ENCODE results near the gene TNKS1BP1.

DNA sequence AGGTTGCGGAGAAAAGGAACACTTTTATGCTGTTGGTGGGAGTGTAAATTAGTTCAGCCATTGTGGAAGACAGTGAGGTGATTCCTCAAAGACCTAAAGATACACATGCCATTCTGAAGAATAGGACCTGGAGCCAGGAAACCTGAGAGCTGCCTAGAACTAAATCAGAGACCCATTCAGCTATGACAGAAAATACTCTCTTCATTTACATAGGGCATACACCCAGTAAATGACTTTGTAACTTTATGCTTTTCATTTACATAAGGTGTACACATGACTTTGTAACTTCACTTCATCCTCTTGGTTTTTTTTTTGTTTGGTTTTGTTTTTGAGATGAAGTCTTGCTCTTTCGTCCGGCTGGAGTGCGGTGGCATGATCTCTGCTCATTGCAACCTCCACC lies 62.6 kb downstream of the TNKS1BP1 start:
- TF ChIP-seq, protein P1, sequence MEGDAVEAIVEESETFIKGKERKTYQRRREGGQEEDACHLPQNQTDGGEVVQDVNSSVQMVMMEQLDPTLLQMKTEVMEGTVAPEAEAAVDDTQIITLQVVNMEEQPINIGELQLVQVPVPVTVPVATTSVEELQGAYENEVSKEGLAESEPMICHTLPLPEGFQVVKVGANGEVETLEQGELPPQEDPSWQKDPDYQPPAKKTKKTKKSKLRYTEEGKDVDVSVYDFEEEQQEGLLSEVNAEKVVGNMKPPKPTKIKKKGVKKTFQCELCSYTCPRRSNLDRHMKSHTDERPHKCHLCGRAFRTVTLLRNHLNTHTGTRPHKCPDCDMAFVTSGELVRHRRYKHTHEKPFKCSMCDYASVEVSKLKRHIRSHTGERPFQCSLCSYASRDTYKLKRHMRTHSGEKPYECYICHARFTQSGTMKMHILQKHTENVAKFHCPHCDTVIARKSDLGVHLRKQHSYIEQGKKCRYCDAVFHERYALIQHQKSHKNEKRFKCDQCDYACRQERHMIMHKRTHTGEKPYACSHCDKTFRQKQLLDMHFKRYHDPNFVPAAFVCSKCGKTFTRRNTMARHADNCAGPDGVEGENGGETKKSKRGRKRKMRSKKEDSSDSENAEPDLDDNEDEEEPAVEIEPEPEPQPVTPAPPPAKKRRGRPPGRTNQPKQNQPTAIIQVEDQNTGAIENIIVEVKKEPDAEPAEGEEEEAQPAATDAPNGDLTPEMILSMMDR (IDR thresholded peaks at IDR 0.05) = no peak
- no peak for TF ChIP-seq POLR2A (IDR thresholded peaks at IDR 0.05)
- TF ChIP-seq POLR2AphosphoS5 (IDR thresholded peaks at IDR 0.05) = no peak

All from transverse colon (tissue), 4 donors.